Naive thymus-derived CD8-positive, alpha-beta T cell (primary cell): ENCODE results near the gene NF1. TPM values are rescaled to one million over a fixed set of nuclear protein-coding genes. Genes with fewer than 3 reads are reported as not detected.
A peak's percentile ranks its signal among the peaks of the same experiment; 100 is the strongest.

ENCODE experiments used
- ATAC-seq, 2 donors: fragments of 150-1000 bp; cut with Tn5 transposase in 1 of 2; sonication (Bioruptor Pico), chemical (Tn5 transposase) in 1 of 2; 1 replicate in 1 of 2; 2 replicates in 1 of 2; pipeline ENCODE4 v1.10.0; 2021; ENCODE audit warnings: mild to moderate bottlenecking in 2 of 2, moderate library complexity in 2 of 2
- POLR2A ChIA-PET: fragments of 350-600 bp; sonication (Branson Sonifier 250); formaldehyde crosslinking; loops from one replicate; lab custom pipeline; 2021; ENCODE audit warnings: antibody characterized with exemption; lab: Charles Lee
- DNase-seq, 10 donors: peaks; one replicate each; pipeline versions ENCODE4 v3.0.0 to v3.0.0-alpha.2; 2020 to 2022
- H3K27ac Mint-ChIP-seq, 10 donors: one replicate each; pipeline ENCODE4 v1.8.0; 2020 to 2022; ENCODE audit warnings: mild to moderate bottlenecking in 10 of 10, mixed read lengths in 10 of 10, moderate library complexity in 4 of 10, inconsistent platforms in 1 of 10
- H3K27me3 Mint-ChIP-seq, 5 donors: one replicate each; pipeline ENCODE4 v1.8.0; 2021 to 2022; ENCODE audit warnings: mixed read lengths in 5 of 5
- H3K36me3 Mint-ChIP-seq, 3 donors: one replicate each; pipeline ENCODE4 v1.8.0; 2020 to 2022; ENCODE audit warnings: mixed read lengths in 3 of 3, mild to moderate bottlenecking in 2 of 3, inconsistent platforms in 1 of 3
- H3K4me1 Mint-ChIP-seq, 4 donors: one replicate each; pipeline ENCODE4 v1.8.0; 2021 to 2022; ENCODE audit warnings: mixed read lengths in 4 of 4
- H3K4me3 Mint-ChIP-seq, 10 donors: one replicate each; pipeline ENCODE4 v1.8.0; 2020 to 2022; ENCODE audit warnings: mild to moderate bottlenecking in 10 of 10, mixed read lengths in 10 of 10, moderate library complexity in 6 of 10, inconsistent platforms in 1 of 10
- H3K9me3 Mint-ChIP-seq, 9 donors: one replicate each; pipeline ENCODE4 v1.8.0; 2020 to 2022; ENCODE audit warnings: mixed read lengths in 9 of 9, mild to moderate bottlenecking in 3 of 9, inconsistent platforms in 1 of 9, moderate library complexity in 1 of 9
- polyA plus RNA-seq, 3 donors: library from polyadenylated mRNA; unstranded; fragments of 300-500 nt; fragmentation: Illumina TruSeq; gene quantifications; one replicate each; pipeline ENCODE4 v1.2.3, GENCODE V29; 2021
- total RNA-seq, 8 experiments: library from RNA in 2 of 8; stranded (reverse) in 2 of 8; gene quantifications; one replicate each; pipeline ENCODE4 v1.2.3 and lab custom pipeline; 2021 to 2026

Gene NF1
- total and polyA plus RNA-seq, 5 experiments from 2014 or later, result 7.5 to 47.3 (median 14.3) TPM

- Mint-ChIP-seq H3K36me3 (peaks cover 0 to 11% (median 0%) of the 10 kb centered on the region in 3 donors), H3K4me1 (peaks cover 2 to 18% (median 5%) of the 10 kb centered on the region in 4 donors), H3K9me3 (no peaks in the 10 kb centered on the region), H3K4me3 (no peak overlapping the region), H3K27ac (no peak overlapping the region), H3K27me3 (no peaks in the 10 kb centered on the region)
- POLR2A ChIA-PET, result interaction anchor here (0.6 to 0.7 kb wide), 2 partner anchors 94 to 257 kb away, joined by 3 to 7 read pairs; partner anchors contain the start of gene EVI2A
- no peak for DNase-seq
- no peak for ATAC-seq
These were observed 132.2 kb downstream of the NF1 start for GRCh38 chr17:31226950-31227349.

- peaks cover 0 to 33% (median 11%) of the 10 kb centered on the region in 3 donors for H3K36me3 Mint-ChIP-seq
- H3K4me3 Mint-ChIP-seq, result no peak overlapping the region
- ATAC-seq, result no peak
These were observed 137.1 kb downstream of the NF1 start for GRCh38 chr17:31231852-31232251.

GRCh38 chr17:31235110-31235509, 140.3 kb downstream of the NF1 start:
- no peaks in the 10 kb centered on the region for H3K27me3 Mint-ChIP-seq
- POLR2A ChIA-PET, result no interaction called here
- H3K9me3 Mint-ChIP-seq, result no peaks in the 10 kb centered on the region
- no peak for ATAC-seq
- DNase-seq, result no peak
- H3K27ac Mint-ChIP-seq, result no peak overlapping the region
- peaks cover 0 to 32% (median 14%) of the 10 kb centered on the region in 3 donors for H3K36me3 Mint-ChIP-seq
- no peak overlapping the region for H3K4me3 Mint-ChIP-seq
- H3K4me1 Mint-ChIP-seq, result peaks cover 0 to 9% (median 0%) of the 10 kb centered on the region in 4 donors

More at GRCh38 chr17:31231852-31232251, 137.1 kb downstream of the NF1 start:
- Mint-ChIP-seq H3K27me3 (no peaks in the 10 kb centered on the region), H3K27ac (no peak overlapping the region), H3K4me1 (peaks cover 0 to 9% (median 0%) of the 10 kb centered on the region in 4 donors), H3K9me3 (no peaks in the 10 kb centered on the region)
- no peak for DNase-seq
- POLR2A ChIA-PET, result no interaction called here

GRCh38 chr17:31236137-31236536, 141.4 kb downstream of the NF1 start:
- Mint-ChIP-seq H3K9me3 (peaks cover 0 to 3% (median 0%) of the 10 kb centered on the region in 9 donors), H3K27ac (no peak overlapping the region), H3K36me3 (peaks cover 1 to 33% (median 23%) of the 10 kb centered on the region in 3 donors), H3K27me3 (no peaks in the 10 kb centered on the region), H3K4me1 (peaks cover 0 to 8% (median 1%) of the 10 kb centered on the region in 4 donors), H3K4me3 (no peak overlapping the region)
- ATAC-seq (no peak), DNase-seq (no peak)
- POLR2A ChIA-PET, result no interaction called here

- Mint-ChIP-seq H3K4me1 (peaks cover 2 to 9% (median 6%) of the 10 kb centered on the region in 4 donors), H3K36me3 (peaks cover 7 to 34% (median 29%) of the 10 kb centered on the region in 3 donors), H3K9me3 (peaks cover 0 to 9% (median 0%) of the 10 kb centered on the region in 9 donors), H3K27ac (no peak overlapping the region), H3K27me3 (no peaks in the 10 kb centered on the region), H3K4me3 (no peak overlapping the region)
- ATAC-seq (no peak), DNase-seq (no peak)
- POLR2A ChIA-PET, result no interaction called here
These were observed 141.9 kb downstream of the NF1 start for GRCh38 chr17:31236712-31237111.

- Mint-ChIP-seq H3K4me3 (no peak overlapping the region), H3K36me3 (peaks cover 15 to 24% (median 18%) of the 10 kb centered on the region in 3 donors), H3K27ac (peak overlapping the region in 1 of 10 donors; percentile 19), H3K4me1 (peaks cover 2 to 9% (median 5%) of the 10 kb centered on the region in 4 donors), H3K27me3 (no peaks in the 10 kb centered on the region), H3K9me3 (peaks cover 0 to 10% (median 0%) of the 10 kb centered on the region in 9 donors)
- POLR2A ChIA-PET, result no interaction called here
- no peak for ATAC-seq
- no peak for DNase-seq
These were observed 146.3 kb downstream of the NF1 start for GRCh38 chr17:31241116-31241515.

- no peak for DNase-seq
- Mint-ChIP-seq H3K4me1 (peaks cover 0 to 9% (median 0%) of the 10 kb centered on the region in 4 donors), H3K27ac (no peak overlapping the region), H3K27me3 (no peaks in the 10 kb centered on the region), H3K9me3 (no peaks in the 10 kb centered on the region), H3K36me3 (peaks cover 0 to 9% (median 0%) of the 10 kb centered on the region in 3 donors), H3K4me3 (no peak overlapping the region)
- ATAC-seq, result no peak
- POLR2A ChIA-PET, result no interaction called here
These were observed 154.4 kb downstream of the NF1 start for GRCh38 chr17:31248986-31249834.

GRCh38 chr17:31249835-31250141, 155.0 kb downstream of the NF1 start:
- H3K4me1 Mint-ChIP-seq, result peaks cover 0 to 9% (median 0%) of the 10 kb centered on the region in 4 donors
- no peak for ATAC-seq
- no peak overlapping the region for H3K4me3 Mint-ChIP-seq
- H3K27me3 Mint-ChIP-seq, result no peaks in the 10 kb centered on the region
- no peaks in the 10 kb centered on the region for H3K9me3 Mint-ChIP-seq
- POLR2A ChIA-PET, result no interaction called here
- peaks cover 0 to 7% (median 0%) of the 10 kb centered on the region in 3 donors for H3K36me3 Mint-ChIP-seq
- no peak for DNase-seq
- no peak overlapping the region for H3K27ac Mint-ChIP-seq

- no peaks in the 10 kb centered on the region for H3K9me3 Mint-ChIP-seq
- H3K4me1 Mint-ChIP-seq, result peaks cover 0 to 9% (median 0%) of the 10 kb centered on the region in 4 donors
- no peak for ATAC-seq
- H3K27ac Mint-ChIP-seq, result no peak overlapping the region
- no peaks in the 10 kb centered on the region for H3K27me3 Mint-ChIP-seq
- no peak overlapping the region for H3K4me3 Mint-ChIP-seq
- POLR2A ChIA-PET, result interaction anchor here (0.6 kb wide), 1 partner anchor 462 kb away, joined by 3 read pairs; no protein-coding TSS in a partner anchor
- peaks cover 0 to 7% (median 0%) of the 10 kb centered on the region in 3 donors for H3K36me3 Mint-ChIP-seq
- no peak for DNase-seq
These were observed 155.5 kb downstream of the NF1 start for GRCh38 chr17:31250229-31250628.

- Mint-ChIP-seq H3K27ac (peak overlapping the region in 1 of 10 donors; percentile 52), H3K9me3 (no peaks in the 10 kb centered on the region), H3K36me3 (peaks cover 0 to 7% (median 0%) of the 10 kb centered on the region in 3 donors), H3K4me1 (peaks cover 0 to 9% (median 0%) of the 10 kb centered on the region in 4 donors), H3K27me3 (no peaks in the 10 kb centered on the region), H3K4me3 (no peak overlapping the region)
- POLR2A ChIA-PET, result no interaction called here
- ATAC-seq, result no peak
- DNase-seq, result no peak
These were observed 156.6 kb downstream of the NF1 start for GRCh38 chr17:31251105-31251969.

- H3K4me3 Mint-ChIP-seq, result no peak overlapping the region
These were observed 157.2 kb downstream of the NF1 start for GRCh38 chr17:31251970-31252328.

GRCh38 chr17:31252741-31253140, 158.0 kb downstream of the NF1 start:
- Mint-ChIP-seq H3K4me1 (peaks cover 0 to 9% (median 0%) of the 10 kb centered on the region in 4 donors), H3K27me3 (no peaks in the 10 kb centered on the region), H3K4me3 (no peak overlapping the region), H3K27ac (peak overlapping the region in 1 of 10 donors; percentile 19), H3K9me3 (no peaks in the 10 kb centered on the region), H3K36me3 (peaks cover 0 to 7% (median 0%) of the 10 kb centered on the region in 3 donors)
- DNase-seq, result no peak
- ATAC-seq, result no peak
- POLR2A ChIA-PET, result no interaction called here

More at GRCh38 chr17:31251970-31252328, 157.2 kb downstream of the NF1 start:
- POLR2A ChIA-PET, result no interaction called here
- peaks cover 0 to 7% (median 0%) of the 10 kb centered on the region in 3 donors for H3K36me3 Mint-ChIP-seq
- ATAC-seq (no peak), DNase-seq (no peak)
- no peaks in the 10 kb centered on the region for H3K27me3 Mint-ChIP-seq
- no peak overlapping the region for H3K27ac Mint-ChIP-seq
- peaks cover 0 to 9% (median 0%) of the 10 kb centered on the region in 4 donors for H3K4me1 Mint-ChIP-seq
- H3K9me3 Mint-ChIP-seq, result no peaks in the 10 kb centered on the region
